ENCODE data around the gene PCSK2. TPM values are rescaled to one million over a fixed set of nuclear protein-coding genes. Genes with fewer than 3 reads are reported as not detected.
A peak's percentile ranks its signal among the peaks of the same experiment; 100 is the strongest.

PCSK2 gene
- total RNA-seq, 1 donor = not detected

GRCh38 chr20:17501701-17502100, 274.9 kb downstream of the PCSK2 start:
- TF ChIP-seq, protein P1, sequence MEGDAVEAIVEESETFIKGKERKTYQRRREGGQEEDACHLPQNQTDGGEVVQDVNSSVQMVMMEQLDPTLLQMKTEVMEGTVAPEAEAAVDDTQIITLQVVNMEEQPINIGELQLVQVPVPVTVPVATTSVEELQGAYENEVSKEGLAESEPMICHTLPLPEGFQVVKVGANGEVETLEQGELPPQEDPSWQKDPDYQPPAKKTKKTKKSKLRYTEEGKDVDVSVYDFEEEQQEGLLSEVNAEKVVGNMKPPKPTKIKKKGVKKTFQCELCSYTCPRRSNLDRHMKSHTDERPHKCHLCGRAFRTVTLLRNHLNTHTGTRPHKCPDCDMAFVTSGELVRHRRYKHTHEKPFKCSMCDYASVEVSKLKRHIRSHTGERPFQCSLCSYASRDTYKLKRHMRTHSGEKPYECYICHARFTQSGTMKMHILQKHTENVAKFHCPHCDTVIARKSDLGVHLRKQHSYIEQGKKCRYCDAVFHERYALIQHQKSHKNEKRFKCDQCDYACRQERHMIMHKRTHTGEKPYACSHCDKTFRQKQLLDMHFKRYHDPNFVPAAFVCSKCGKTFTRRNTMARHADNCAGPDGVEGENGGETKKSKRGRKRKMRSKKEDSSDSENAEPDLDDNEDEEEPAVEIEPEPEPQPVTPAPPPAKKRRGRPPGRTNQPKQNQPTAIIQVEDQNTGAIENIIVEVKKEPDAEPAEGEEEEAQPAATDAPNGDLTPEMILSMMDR (IDR thresholded peaks at IDR 0.05; ENCODE audit: extremely low read depth, low read depth, low read length) = no peak
- Histone ChIP-seq H3K36me3 (ENCODE audit: insufficient read depth, low read length) (no peaks in the 10 kb centered on the region), H3K4me1 (ENCODE audit: insufficient read depth, low read length) (peaks cover 16% of the 10 kb centered on the region), H3K27ac (ENCODE audit: low read depth, low read length) (no peak overlapping the region), H3K27me3 (ENCODE audit: insufficient read depth, low read length) (peaks cover 6% of the 10 kb centered on the region), H3K79me2 (ENCODE audit: insufficient read depth, low read length) (no peaks in the 10 kb centered on the region), H3K9me3 (ENCODE audit: low read depth, low read length) (no peaks in the 10 kb centered on the region), H4K20me1 (ENCODE audit: insufficient read depth, low read length) (no peaks in the 10 kb centered on the region), H2AFZ (ENCODE audit: low read length) (no peak overlapping the region), H3K4me2 (ENCODE audit: insufficient read depth, low read length) (no peak overlapping the region), H3K4me3 (ENCODE audit: insufficient read depth, low read length) (no peak overlapping the region)
- DNase-seq (ENCODE audit: insufficient read length, low spot score, missing footprints) = no peak

- no peak overlapping the region for H3K4me2 ChIP-seq (ENCODE audit: insufficient read depth, low read length)
- H3K4me3 ChIP-seq (ENCODE audit: insufficient read depth, low read length) = no peak overlapping the region
- H3K36me3 ChIP-seq (ENCODE audit: insufficient read depth, low read length) = no peaks in the 10 kb centered on the region
- DNase-seq (ENCODE audit: insufficient read length, low spot score, missing footprints) = no peak
- no peak overlapping the region for H2AFZ ChIP-seq (ENCODE audit: low read length)
- peaks cover 6% of the 10 kb centered on the region for H3K27me3 ChIP-seq (ENCODE audit: insufficient read depth, low read length)
- no peak overlapping the region for H3K27ac ChIP-seq (ENCODE audit: low read depth, low read length)
- no peaks in the 10 kb centered on the region for H4K20me1 ChIP-seq (ENCODE audit: insufficient read depth, low read length)
- H3K79me2 ChIP-seq (ENCODE audit: insufficient read depth, low read length) = no peaks in the 10 kb centered on the region
- no peaks in the 10 kb centered on the region for H3K9me3 ChIP-seq (ENCODE audit: low read depth, low read length)
- H3K4me1 ChIP-seq (ENCODE audit: insufficient read depth, low read length) = peaks cover 16% of the 10 kb centered on the region
- TF ChIP-seq, protein P1 (IDR thresholded peaks at IDR 0.05; ENCODE audit: extremely low read depth, low read depth, low read length) = no peak
Observed at GRCh38 chr20:17502105-17502504, 275.3 kb downstream of the PCSK2 start.

DNA sequence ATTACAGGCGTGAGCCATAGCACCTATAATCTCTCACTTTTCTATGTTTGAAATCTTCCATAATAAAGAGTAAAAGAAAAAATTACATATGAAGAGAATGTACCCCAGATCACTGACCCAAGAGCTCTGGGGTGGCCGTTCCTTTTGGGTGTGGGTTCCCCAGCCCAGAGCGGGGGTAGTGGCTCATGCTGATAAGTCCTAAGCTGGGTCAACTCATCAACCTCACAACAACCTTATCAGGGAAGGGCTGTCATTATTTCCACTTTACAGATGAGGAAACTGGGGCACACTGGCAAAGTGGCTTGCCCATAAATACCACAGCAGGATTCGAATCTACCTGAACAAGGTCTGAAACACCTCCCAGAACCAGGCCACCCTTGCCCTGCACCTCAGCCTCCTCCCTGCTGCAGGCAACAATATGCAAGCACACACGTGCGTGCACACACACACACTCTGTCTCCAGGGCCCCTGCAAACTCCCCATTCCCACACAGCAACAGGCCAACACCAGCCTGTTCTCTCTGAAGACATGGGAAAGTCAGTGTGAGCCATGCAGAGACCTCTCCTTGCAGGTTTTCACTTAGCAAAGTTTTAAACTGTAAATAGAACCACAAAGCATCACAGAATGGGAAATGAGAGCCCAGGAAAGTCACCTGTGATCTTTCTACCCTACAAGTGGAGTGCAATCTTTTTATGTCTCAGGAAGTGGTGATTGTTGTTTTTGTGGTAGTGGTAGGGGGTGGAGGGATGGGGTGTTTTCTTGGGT, 276.6 kb downstream of the PCSK2 start:
- TF ChIP-seq, protein P1 (IDR thresholded peaks at IDR 0.05; ENCODE audit: extremely low read depth, low read depth, low read length) = no peak
- Histone ChIP-seq H2AFZ (ENCODE audit: low read length) (no peak overlapping the region), H3K4me1 (ENCODE audit: insufficient read depth, low read length) (peaks cover 11% of the 10 kb centered on the region), H3K27me3 (ENCODE audit: insufficient read depth, low read length) (peaks cover 6% of the 10 kb centered on the region), H3K4me3 (ENCODE audit: insufficient read depth, low read length) (no peak overlapping the region), H3K36me3 (ENCODE audit: insufficient read depth, low read length) (no peaks in the 10 kb centered on the region), H4K20me1 (ENCODE audit: insufficient read depth, low read length) (no peaks in the 10 kb centered on the region), H3K4me2 (ENCODE audit: insufficient read depth, low read length) (no peak overlapping the region), H3K79me2 (ENCODE audit: insufficient read depth, low read length) (no peaks in the 10 kb centered on the region), H3K9me3 (ENCODE audit: low read depth, low read length) (no peaks in the 10 kb centered on the region), H3K27ac (ENCODE audit: low read depth, low read length) (no peak overlapping the region)
- DNase-seq (ENCODE audit: insufficient read length, low spot score, missing footprints) = no peak

- H3K27me3 ChIP-seq (ENCODE audit: insufficient read depth, low read length) = peaks cover 6% of the 10 kb centered on the region
- H3K79me2 ChIP-seq (ENCODE audit: insufficient read depth, low read length) = no peaks in the 10 kb centered on the region
- peak overlapping the region; percentile 75 for H3K4me3 ChIP-seq (ENCODE audit: insufficient read depth, low read length)
- H3K27ac ChIP-seq (ENCODE audit: low read depth, low read length) = no peak overlapping the region
- H2AFZ ChIP-seq (ENCODE audit: low read length) = peak overlapping the region; percentile 32
- TF ChIP-seq, protein P1 (IDR thresholded peaks at IDR 0.05; ENCODE audit: extremely low read depth, low read depth, low read length) = no peak
- H3K9me3 ChIP-seq (ENCODE audit: low read depth, low read length) = no peaks in the 10 kb centered on the region
- H3K36me3 ChIP-seq (ENCODE audit: insufficient read depth, low read length) = no peaks in the 10 kb centered on the region
- H4K20me1 ChIP-seq (ENCODE audit: insufficient read depth, low read length) = no peaks in the 10 kb centered on the region
- DNase-seq (ENCODE audit: insufficient read length, low spot score, missing footprints) = no peak
- H3K4me2 ChIP-seq (ENCODE audit: insufficient read depth, low read length) = peak overlapping the region; percentile 87
- H3K4me1 ChIP-seq (ENCODE audit: insufficient read depth, low read length) = peaks cover 11% of the 10 kb centered on the region
Observed at GRCh38 chr20:17504066-17504897, 277.4 kb downstream of the PCSK2 start.

Measured in osteoblast (primary cell).